Spinal cord (tissue), 10 donors: ENCODE measurements around the gene P2RY14. TPM values are rescaled to one million over a fixed set of nuclear protein-coding genes. Genes with fewer than 3 reads are reported as not detected.

Experiments
- DNase-seq, 6 donors: peaks; one replicate each; pipeline versions ENCODE4 v3.0.0 to v3.0.0-alpha.2; 2013 to 2015; ENCODE audit warnings: low spot score in 6 of 6, low read depth in 4 of 6
- H3K27ac ChIP-seq: one replicate; pipeline ENCODE4 v1.5.1; 2013; ENCODE audit warnings: low read depth, low read length, control low read depth
- H3K27me3 ChIP-seq: one replicate; pipeline ENCODE4 v1.6.1; 2013; ENCODE audit warnings: low read length; ENCODE audit not compliant: control insufficient read depth, insufficient read depth
- H3K36me3 ChIP-seq: one replicate; pipeline ENCODE4 v1.6.1; 2013; ENCODE audit warnings: low read length; ENCODE audit not compliant: control insufficient read depth, insufficient read depth
- H3K4me1 ChIP-seq: one replicate; pipeline ENCODE4 v1.6.1; 2013; ENCODE audit warnings: low read length; ENCODE audit not compliant: control insufficient read depth, insufficient read depth
- H3K4me3 ChIP-seq: one replicate; pipeline ENCODE4 v1.5.1; 2013; ENCODE audit warnings: low read depth, low read length, control low read depth
- H3K9me3 ChIP-seq: one replicate; pipeline ENCODE4 v1.6.1; 2013; ENCODE audit warnings: low read length; ENCODE audit not compliant: control insufficient read depth, insufficient read depth
- WGBS: methylation state at CpG from one replicate; pipeline ENCODE4 v1.1.5; 2013; ENCODE audit warnings: missing lambda C conversion rate; ENCODE audit not compliant: insufficient coverage; 5-methylcytosine and 5-hydroxymethylcytosine counted together
- polyA plus RNA-seq, 2 donors: library from polyadenylated mRNA; unstranded; fragments of 120-200 nt; gene quantifications; one replicate each; pipeline ENCODE4 v1.2.1, GENCODE V29; 2013; ENCODE audit not compliant: insufficient read length in 2 of 2
- total RNA-seq, 2 donors: library from RNA; depleted of rRNA in 1 of 2; stranded (reverse); fragments of 120-200 nt in 1 of 2; fragments of >200 nt in 1 of 2; gene quantifications; one replicate each; pipeline versions ENCODE4 v1.2.3 to v1.2.4, GENCODE V29; 2013 to 2014
- donor health status: healthy.

The P2RY14 gene
- total and polyA plus RNA-seq, 4 donors = 1.3 to 8.9 (median 4.8) TPM

DNA sequence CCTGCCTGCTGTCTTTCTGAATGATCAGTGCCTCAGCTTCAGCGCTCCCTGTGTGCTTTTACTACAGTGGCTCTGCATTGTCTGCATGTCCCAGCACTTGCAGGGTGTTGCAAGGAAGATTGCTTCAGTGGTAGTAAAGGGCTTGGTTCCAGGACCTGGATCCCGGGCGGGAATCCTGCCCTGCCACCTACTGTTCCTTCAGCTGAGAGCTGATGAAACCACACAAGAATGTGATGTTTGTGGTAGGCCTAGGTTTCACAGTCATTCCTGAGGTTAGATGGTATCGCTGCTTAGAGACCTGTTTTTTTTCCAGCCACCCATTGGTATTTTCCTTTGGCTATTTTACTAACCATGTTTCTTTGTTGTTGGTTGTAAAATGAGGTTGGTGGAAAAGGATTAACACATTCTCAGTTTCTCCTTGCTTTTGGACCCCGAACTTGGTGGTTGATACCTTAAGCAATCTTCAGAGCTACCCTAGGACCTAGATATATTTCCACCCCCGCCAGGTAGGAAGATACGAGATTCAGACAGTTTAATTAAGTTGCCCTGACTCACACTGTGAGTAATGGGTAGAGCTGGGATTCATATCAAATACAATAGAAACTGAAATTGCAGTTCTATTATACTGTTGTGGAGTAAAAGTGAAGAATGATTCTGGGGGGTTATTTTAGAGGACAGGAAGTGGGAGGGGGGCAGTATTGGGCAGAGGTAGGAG lies 26.9 kb upstream of the P2RY14 start:
- 67% methylated on average over 3 of the region's 7 CpGs for whole genome bisulfite sequencing

DNA sequence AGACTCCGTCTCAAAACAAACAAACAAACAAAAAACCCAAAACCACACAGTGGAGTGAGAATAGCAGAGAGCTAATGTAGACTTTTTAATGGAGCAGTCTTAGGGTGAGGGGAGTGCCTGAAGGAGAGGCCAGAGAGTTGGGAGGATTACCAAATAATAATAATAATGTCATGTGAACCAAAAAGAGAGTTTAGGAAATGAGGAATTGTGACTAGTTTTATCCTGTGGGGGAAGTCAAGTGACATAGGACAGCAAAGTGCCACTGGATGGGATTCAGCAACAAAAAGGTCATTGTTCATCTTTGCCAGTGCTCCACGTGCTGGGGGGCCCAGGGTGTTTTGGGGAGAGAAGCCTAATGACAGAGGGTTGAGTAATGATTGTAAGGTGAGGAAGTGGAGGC lies 25.4 kb upstream of the P2RY14 start:
- no CpG with 5 or more reads among the region's 2 CpGs for WGBS
- Histone ChIP-seq H3K4me3 (no peak overlapping the region), H3K27me3 (no peaks in the 10 kb centered on the region), H3K36me3 (no peaks in the 10 kb centered on the region), H3K27ac (no peak overlapping the region), H3K4me1 (peaks cover 5% of the 10 kb centered on the region), H3K9me3 (no peaks in the 10 kb centered on the region)
- no peak for DNase-seq

More for the DNA sequence above, 26.9 kb upstream of the P2RY14 start:
- H3K27ac ChIP-seq = no peak overlapping the region
- no peaks in the 10 kb centered on the region for H3K9me3 ChIP-seq
- peaks cover 5% of the 10 kb centered on the region for H3K4me1 ChIP-seq
- DNase-seq = peak in 1 of 6 donors; percentile 48
- no peaks in the 10 kb centered on the region for H3K36me3 ChIP-seq
- H3K27me3 ChIP-seq = no peaks in the 10 kb centered on the region
- H3K4me3 ChIP-seq = no peak overlapping the region

DNA sequence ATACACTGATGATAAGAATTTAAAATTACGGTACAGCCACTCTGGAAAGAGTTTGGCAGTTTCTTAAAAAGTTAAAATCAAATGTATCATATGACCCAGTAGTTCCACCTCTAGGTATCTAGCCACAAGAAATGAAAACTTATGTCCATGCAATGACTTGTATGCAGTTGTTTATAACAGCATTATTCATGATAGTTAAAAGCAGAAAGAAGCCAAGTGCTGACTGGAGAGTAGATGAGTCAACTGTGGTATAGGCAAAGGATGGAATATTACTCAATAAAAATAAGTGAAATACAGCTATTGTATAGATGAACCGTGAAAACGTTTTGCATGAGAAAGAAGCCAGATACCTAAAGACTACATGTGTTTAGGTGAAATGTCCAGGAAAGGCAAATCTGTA lies 23.4 kb upstream of the P2RY14 start:
- no peak overlapping the region for H3K27ac ChIP-seq
- peaks cover 5% of the 10 kb centered on the region for H3K4me1 ChIP-seq
- H3K36me3 ChIP-seq = no peaks in the 10 kb centered on the region
- 80% methylated on average over 2 of the region's 3 CpGs for WGBS
- H3K27me3 ChIP-seq = no peaks in the 10 kb centered on the region
- no peaks in the 10 kb centered on the region for H3K9me3 ChIP-seq
- H3K4me3 ChIP-seq = no peak overlapping the region
- DNase-seq = no peak

DNA sequence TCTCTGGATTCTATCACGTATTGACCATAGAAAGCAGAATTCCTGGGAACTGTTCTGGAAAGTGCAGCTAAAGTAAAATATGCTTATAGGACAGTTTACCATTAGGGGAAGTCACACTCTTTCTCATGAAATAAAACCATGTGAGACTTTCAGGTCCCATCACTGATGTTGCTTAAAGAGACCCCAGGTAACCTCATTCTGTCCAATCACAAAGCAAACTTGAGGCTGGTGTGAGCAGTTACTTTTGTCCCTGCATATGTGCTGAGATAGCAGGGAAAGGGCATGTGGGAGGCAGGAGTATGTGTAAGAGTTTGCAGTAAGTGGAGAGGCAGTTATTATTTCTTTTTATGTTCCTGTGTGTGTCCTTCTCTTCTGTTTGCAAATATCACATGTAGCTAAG lies 22.2 kb upstream of the P2RY14 start:
- no CpG with 5 or more reads among the region's 1 CpG for WGBS
- Histone ChIP-seq H3K4me3 (no peak overlapping the region), H3K27ac (no peak overlapping the region), H3K27me3 (no peaks in the 10 kb centered on the region), H3K9me3 (no peaks in the 10 kb centered on the region), H3K4me1 (peaks cover 5% of the 10 kb centered on the region), H3K36me3 (no peaks in the 10 kb centered on the region)
- no peak for DNase-seq

DNA sequence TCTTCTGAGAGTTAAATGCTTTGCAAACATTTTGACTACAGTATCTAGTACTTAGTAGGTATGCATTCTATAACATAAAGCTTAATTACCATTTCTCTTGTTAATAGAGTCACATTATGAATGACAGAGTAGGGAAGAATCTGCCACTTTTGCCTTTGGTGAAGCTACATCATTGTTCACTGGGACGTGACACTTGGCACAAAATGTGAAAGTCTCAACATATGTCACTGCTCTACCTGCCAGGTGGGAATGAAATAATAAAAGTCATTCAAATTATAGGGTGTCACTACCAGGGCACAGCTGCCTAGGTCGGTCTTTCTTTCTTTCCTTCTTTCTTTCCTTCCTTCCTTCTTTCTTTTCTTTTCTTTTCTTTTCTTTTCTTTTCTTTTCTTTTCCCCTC lies 20.7 kb upstream of the P2RY14 start:
- Histone ChIP-seq H3K27me3 (no peaks in the 10 kb centered on the region), H3K9me3 (no peaks in the 10 kb centered on the region), H3K27ac (no peak overlapping the region), H3K4me1 (no peaks in the 10 kb centered on the region), H3K4me3 (no peak overlapping the region), H3K36me3 (no peaks in the 10 kb centered on the region)
- DNase-seq = no peak
- 100% methylated on average over 1 of the region's 2 CpGs for WGBS

DNA sequence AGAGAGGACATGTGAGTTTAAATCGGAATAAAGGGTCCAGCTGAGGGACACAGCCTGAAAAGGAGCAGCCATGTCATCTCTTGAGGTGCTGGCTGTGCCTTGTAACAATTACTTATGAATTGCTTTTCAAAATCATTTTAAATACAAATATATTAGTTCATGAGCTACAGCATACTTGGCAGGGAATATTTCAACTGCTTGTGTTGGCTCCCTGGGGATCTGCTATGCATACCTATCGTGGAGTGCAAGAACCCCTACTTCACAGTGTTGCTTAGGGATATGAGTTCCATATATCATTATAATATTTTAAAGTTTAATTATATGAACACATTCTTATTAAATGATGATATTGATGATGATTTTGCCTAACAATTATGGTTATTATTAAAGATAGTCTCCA lies 19.1 kb upstream of the P2RY14 start:
- no peaks in the 10 kb centered on the region for H3K36me3 ChIP-seq
- H3K27ac ChIP-seq = no peak overlapping the region
- no peak for DNase-seq
- no peaks in the 10 kb centered on the region for H3K4me1 ChIP-seq
- no peaks in the 10 kb centered on the region for H3K9me3 ChIP-seq
- WGBS = no CpG with 5 or more reads among the region's 2 CpGs
- H3K27me3 ChIP-seq = no peaks in the 10 kb centered on the region
- H3K4me3 ChIP-seq = no peak overlapping the region

DNA sequence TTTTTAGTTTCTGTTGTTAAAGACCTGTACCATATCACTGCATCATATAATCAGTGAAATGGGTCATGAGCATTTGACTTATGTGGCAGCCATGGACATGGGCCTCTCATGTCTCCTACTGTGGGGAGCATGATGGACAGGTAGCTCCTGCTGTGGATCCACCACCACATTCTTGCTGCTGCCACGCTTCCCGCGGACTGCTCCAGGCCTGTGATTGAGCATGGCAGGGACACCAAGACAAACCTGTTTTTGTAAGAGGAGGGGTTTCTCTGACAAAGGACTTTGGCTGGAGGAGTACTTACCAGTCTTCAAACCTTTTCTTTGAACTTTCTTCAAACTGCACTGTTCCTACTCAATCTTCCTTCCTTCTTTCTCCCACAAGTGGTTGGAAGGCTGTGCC lies 17.9 kb upstream of the P2RY14 start:
- Histone ChIP-seq H3K4me1 (no peaks in the 10 kb centered on the region), H3K36me3 (no peaks in the 10 kb centered on the region), H3K27ac (no peak overlapping the region), H3K9me3 (no peaks in the 10 kb centered on the region), H3K4me3 (no peak overlapping the region), H3K27me3 (no peaks in the 10 kb centered on the region)
- no peak for DNase-seq
- 95% methylated on average over 3 of the region's 3 CpGs for WGBS

DNA sequence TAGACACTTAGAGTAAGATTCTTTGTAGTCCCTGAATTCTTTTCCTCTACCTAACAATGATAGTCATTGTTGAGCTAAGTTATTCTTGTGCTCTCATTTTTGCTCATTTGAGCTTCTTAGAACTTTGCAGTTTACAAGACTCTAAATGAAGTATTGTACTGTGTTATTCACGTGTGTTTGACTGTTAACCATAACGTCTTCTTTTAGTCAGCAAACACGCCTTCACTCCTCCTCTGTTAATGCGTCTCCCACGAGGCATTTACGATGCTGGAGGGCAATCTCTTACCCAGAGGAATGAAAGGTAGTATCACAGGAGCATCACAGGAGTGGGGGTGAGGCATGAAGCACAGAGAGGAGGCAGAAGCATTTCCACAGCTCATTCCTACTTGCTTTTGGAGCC lies 14.8 kb upstream of the P2RY14 start:
- Histone ChIP-seq H3K4me3 (no peak overlapping the region), H3K27me3 (no peaks in the 10 kb centered on the region), H3K4me1 (no peaks in the 10 kb centered on the region), H3K36me3 (no peaks in the 10 kb centered on the region), H3K27ac (no peak overlapping the region), H3K9me3 (no peaks in the 10 kb centered on the region)
- DNase-seq = no peak
- no CpG with 5 or more reads among the region's 6 CpGs for WGBS

DNA sequence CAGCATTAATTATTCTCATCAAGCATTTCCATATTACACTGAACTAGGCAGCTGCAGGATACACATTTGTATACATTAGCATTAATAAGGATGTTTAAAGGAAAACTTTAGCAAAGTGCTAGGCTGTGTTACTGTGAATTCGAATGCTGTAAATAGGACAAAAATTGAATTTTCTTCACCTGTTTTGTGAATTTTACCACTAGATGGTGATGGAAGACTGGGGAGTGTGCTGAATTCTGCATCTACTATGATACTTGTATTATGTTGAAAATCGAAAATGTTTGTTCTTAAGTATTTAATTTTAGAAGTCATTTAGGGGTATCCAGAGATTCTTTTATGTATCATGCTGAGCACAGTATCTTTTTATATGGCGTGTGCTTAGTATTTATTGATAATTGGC lies 12.3 kb upstream of the P2RY14 start:
- Histone ChIP-seq H3K27ac (no peak overlapping the region), H3K27me3 (no peaks in the 10 kb centered on the region), H3K9me3 (no peaks in the 10 kb centered on the region), H3K4me1 (no peaks in the 10 kb centered on the region), H3K36me3 (no peaks in the 10 kb centered on the region), H3K4me3 (no peak overlapping the region)
- peak in 3 of 6 donors; percentile 12 to 82 (median 54) for DNase-seq
- 57% methylated on average over 1 of the region's 3 CpGs for WGBS

DNA sequence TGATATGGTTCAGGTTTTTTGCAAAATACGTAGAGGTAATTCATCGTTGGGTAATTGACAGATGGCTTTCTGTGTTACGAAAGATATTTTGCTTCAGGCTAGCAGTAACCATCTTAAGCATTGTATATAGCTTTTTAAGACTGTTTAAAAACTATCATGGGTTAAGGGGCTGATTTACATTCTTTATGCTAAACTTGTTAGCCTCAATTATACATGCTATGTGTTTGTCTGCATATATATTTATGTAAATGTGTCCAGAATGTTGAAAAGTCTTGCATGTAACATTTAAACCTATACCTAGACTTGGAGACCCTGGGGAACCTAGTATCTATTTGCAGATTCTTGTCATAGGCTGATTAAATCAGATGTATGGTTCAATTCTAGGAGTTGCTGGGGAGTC lies 11.1 kb upstream of the P2RY14 start:
- WGBS = no CpG with 5 or more reads among the region's 3 CpGs
- no peak overlapping the region for H3K27ac ChIP-seq
- no peak for DNase-seq
- H3K36me3 ChIP-seq = no peaks in the 10 kb centered on the region
- no peaks in the 10 kb centered on the region for H3K9me3 ChIP-seq
- H3K4me1 ChIP-seq = no peaks in the 10 kb centered on the region
- no peaks in the 10 kb centered on the region for H3K27me3 ChIP-seq
- no peak overlapping the region for H3K4me3 ChIP-seq
